Activated CD8-positive, alpha-beta memory T cell treated with anti-CD3 and anti-CD28 coated beads, Interleukin-2, amount 50 U/mL, for 24 hours (primary cell): ENCODE measurements around the gene PEX11B.

ENCODE experiments used
- DNase-seq: peaks from one replicate; pipeline ENCODE4 v3.0.0-alpha.2; 2020; ENCODE audit errors: extremely low read depth

Gene PEX11B, protein sequence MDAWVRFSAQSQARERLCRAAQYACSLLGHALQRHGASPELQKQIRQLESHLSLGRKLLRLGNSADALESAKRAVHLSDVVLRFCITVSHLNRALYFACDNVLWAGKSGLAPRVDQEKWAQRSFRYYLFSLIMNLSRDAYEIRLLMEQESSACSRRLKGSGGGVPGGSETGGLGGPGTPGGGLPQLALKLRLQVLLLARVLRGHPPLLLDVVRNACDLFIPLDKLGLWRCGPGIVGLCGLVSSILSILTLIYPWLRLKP

DNA sequence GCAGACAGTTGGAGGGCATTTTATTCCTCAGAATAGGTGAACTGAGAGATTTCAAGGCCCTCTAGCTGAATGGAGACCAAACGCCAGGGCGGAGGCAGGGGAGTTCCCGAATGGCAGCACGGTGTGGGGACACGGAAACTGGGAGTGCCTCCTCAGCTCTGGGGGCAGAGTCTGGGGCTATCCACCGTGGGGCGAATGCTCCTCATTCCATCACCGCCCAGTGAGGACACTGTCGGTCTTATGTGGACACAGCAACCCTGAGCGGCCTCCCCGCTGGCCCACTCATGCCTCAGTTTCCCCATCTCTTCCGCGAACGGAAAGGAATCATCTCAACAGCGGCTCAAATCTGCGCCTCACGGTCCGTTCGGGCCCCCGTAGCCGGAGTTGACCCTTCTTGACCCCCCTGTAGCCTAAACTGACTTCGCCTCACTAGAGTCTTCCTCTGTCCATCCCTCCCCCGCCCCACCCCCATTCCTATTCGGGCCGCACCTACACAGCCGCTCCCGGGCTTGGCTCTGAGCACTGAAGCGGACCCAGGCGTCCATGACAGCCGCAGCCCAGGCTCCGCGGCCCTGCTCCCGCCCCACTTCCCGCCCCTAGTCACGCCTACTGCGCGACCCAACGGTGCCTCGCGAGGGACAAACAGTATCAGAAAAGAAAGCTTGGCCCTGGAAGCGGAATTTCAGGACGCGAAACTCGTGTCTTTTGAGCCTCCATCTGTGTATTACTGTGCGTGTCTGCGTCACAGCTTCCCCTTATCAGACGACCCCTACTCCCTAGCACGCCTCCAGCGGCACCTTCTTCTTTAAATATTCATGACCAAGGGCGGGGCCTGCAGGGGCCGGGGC, at the start of gene PEX11B:
Gene PEX11B, minus strand, starts transcription at position 574 of the 848 bp plus-strand sequence. Its CDS starts 29 bp downstream, at position 545.
- peak; percentile 89 for DNase-seq

DNA sequence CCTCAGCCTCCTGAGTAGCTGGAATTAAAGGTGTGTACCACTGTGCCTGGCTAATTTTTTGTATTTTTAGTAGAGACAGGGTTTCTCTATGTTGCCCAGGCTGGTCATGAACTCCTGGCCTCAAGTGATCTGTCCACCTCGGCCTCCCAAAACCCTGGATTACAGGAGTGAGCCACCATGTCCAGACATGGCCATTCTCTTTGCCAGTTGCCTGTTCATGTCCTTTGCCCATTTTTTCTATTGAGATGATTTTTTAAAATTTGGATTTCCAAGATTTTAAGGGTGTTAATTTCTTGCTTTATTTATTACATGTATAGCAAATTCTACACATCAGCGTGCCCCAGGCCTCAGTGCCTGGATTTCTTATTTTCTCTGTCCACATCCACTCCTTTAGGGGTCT, 48.8 kb upstream of the PEX11B start:
- no peak for DNase-seq

DNA sequence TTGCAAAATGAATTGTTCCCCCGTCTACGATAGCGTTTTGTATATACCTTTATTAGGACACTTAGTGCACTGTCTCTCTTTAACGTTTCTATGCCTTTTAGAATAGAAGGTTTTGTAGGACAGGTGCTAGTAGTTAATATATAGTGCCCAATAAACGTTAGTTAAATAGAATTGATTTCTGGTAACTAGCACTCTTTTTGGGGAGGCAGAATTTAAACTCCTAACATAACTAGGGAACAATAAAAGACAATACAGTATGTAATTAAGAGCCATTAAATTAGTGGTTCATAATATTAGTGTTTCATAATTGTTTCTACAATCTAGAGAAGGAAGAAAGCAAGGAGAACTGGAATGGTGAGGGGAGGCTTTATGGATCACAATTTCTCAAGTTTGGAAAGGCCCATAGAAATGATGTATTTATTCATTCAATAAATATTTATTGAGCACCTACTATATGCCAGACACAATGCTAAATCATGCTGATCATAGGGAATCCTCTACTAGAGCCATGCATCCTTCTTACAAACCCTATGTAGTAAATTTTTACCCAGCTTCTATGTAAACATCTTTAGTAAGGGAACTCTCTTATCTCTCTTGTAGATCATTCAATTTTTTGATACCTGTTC, 46.7 kb upstream of the PEX11B start:
- no peak for DNase-seq

DNA sequence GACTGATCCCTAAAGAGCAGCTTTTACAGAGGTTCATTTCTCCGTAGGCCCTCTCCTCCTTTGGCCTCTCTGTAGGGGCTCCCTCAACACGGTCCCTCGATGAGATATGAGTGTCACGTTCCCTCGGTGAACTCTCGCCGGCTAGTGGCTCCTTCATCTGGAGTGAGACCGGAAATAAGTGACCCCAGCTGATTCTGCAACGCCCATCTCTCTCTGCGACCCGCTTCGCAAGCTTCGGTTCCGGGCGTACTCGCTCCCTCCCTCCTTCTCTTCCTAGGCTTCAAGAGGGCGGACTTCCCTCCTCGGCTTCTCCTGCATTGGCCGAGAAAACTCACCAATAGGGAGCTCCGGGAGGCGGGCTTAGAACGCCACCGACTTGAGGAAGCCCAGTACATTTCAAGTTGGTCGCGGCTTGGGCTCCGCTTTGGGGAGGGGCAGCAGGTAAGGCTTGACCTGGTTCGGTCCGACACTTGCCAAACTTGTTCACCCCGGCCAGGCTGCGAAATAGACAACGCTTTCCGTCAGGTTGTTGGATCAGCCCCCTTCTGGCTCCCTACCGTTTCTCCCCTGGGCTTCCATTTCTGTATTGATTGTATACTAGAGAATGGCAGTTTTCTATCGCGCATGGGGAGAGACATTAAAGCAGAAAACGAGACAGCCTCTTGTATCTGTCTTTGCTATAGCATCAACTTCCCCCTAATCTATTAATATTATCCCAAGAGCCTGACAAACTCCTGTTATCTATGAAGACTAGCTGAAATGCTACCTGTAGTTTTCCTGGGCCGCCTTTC, 46.0 kb upstream of the PEX11B start, which contains the start of the genes ANKRD34A and POLR3GL:
Gene ANKRD34A, minus strand, starts transcription at position 248 of the 791 bp plus-strand sequence. CDS start 2,816 bp downstream, outside the sequence.
Gene POLR3GL, plus strand, starts transcription at position 363 of the 791 bp plus-strand sequence. CDS start 10,176 bp downstream, outside the sequence.
- DNase-seq = peak; percentile 84

DNA sequence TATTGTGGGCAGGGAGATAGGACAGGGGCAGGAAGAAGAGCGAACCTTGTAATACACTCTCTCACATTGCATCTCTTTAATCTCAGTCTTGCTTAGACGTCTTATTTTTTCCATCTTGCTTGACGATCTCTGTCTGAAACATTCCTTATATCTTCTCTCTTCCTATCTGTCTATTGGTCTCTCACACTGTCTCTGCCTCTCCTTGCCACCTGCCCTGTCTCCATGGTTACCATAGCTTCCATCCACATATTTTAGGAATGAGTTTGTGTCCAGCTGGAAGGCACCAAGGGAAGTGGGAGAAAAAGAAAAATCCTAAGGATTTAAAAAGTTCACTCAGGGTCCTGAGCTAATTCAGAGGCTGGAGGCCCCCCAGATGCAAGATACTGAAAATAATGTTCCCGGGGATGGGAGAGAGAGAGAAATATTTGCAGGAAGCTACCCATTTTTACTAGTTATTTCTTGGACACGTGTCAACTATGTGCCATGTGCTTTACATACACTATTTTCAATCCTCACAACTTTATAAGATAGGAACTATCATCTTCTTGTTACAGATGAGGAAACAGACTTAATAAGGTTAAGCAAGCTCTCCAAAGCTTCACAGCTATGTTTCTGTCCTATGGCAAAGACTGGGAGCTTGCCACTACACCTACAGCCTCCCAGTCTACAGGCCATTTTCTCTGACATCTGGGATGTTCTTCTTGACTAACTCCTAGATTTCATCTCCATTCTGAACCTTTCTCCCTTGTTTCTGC, 44.9 kb upstream of the PEX11B start:
- no peak for DNase-seq

DNA sequence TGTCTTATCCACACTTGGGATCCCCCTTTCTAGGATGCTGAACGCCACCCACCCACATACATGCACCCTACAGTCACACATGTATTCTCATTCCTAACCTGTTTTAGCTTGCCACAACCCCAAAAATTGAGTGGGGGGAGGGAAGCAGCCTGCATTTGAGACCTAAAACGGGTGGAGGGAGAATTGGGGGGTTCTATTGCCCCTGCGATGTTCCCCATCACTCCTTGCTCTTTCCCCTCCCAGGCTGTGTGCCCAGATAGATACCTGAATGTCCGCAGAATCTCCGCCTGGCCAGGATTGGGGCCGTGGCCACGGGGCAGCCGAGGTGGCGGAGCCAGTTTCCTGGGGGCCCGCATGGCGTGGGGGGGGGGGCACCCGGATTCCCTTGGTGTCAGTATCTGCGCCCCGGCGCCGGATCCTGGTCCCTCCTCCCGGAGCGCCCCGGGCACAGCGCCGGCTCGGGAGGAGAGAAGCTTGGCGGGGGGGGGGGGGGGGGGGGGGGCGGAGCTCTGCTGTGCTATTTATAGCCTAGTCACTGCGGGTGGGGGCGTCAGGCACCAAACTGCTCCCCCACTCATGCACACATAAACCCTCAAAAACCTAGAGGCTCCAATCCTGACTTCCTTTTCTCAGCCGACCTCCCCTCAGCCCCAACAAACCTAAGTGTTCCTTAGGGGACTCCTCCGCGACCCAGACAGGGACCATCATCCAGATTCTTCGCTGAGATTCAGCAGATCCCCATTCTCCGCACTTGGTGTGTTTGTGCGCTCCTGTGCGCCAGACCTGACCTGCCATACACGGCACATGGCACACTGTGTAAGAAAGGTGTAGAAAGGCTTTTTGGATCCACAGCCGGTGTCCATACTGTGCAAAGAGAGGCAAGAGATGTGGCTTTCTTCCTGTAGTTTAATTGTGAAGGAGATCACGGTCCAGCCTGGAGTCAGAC, 43.9 kb upstream of the PEX11B start:
- peak; percentile 8 for DNase-seq

DNA sequence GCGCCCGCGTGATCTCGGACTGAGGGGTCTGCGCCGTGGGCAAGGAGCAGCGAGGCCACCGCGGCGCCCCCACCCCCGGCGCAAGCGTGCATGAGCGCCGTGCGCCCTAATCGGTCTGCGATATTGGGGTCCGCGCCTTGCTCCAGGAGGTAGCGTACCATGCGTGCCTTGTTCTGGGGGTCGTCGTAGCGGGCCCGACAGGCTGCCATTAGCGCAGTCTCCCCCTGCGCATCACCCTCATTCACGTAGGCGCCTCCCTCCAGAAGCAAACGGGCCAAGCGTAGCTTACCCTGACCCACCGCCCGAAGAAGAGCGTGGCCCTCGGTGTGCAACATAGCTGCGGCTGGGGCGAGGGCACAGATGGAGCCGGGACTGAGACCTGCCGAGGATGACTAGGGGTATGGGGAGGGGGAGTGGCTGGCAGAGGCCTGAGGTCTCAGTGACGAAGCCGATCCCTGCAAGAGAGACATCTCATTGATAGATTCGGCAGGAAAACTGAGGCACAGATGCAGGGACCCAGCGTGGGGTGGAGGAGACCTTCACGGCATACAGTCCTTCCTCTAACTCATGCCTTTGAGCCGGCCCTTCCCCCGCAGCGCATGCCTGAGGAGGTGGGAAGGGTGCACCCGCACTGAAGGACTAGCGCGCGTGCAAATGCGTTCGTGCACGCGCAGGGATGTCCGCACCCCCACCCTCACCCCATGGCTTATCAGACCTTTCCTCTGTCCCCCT, 43.1 kb upstream of the PEX11B start:
- DNase-seq = no peak

DNA sequence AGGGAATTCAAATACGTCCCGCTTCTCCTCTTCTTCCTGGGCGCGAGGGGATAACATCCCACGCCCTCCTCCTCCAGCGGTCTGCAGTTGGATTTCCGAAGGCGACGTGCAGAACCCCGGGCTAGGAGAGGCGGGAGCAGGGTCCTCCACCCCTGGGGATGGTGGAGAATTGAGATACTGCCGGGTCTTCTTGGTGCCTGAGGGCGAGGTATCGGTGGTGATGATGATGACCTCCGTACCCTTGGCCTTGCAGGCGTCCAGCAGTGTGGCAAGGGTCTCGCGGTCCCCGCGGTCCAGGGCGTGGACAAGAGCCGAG, 42.5 kb upstream of the PEX11B start:
- no peak for DNase-seq

DNA sequence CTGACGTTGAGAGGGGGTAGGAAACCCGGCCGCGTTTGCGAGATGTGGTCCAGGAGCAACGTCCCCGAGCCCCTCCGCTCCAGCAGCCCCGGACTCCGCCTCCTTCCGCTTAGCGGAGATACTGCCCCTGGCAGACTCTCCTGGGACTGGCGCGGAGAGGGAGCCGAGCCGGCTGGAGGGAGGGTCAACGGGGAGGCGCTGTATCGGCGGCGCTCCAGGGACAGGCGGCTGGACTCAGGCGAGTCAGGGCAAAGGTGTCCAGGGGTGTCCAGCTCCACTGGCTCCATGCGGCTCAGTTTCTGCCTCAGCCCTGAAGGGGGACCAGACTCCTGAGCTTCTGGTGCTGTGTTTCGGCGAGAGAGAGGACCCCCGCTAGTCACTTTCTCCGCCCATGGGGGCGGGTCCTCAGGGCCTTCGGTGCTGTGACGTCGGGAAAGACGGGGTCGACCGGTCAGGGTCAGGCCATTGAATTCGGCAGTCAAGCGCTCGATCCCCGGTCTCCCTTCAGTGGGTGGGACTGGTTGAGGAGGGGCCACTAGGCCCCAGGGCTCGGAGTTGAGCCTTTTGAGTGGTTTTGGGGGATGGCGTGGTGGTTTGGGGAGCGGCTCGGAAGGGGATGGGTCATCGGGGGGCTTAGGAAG, 42.1 kb upstream of the PEX11B start:
- DNase-seq = no peak

DNA sequence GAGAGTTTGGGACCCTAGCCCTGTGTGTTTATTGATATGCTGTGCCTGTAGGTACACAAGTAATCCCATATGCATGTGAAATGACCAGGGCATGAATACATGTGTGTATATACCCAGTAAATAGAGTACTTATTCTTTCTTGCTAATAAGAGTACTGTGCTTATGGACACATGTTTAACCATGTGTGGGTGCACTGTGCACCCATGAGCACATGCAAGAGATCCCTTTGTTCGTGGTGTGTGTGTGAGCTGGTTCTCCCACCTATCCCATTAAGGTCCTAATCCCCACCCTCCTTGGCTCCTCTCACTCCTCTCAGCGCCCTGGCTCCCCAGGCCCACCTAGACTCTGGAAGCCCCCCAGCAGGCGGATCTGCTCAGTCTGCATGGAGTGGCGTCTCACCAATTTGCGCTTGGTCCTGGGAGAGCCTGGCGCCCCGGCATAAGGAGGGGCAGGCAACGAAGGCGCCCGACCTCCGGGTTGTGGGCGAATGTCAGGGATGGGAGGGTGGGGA, 41.5 kb upstream of the PEX11B start:
- no peak for DNase-seq

DNA sequence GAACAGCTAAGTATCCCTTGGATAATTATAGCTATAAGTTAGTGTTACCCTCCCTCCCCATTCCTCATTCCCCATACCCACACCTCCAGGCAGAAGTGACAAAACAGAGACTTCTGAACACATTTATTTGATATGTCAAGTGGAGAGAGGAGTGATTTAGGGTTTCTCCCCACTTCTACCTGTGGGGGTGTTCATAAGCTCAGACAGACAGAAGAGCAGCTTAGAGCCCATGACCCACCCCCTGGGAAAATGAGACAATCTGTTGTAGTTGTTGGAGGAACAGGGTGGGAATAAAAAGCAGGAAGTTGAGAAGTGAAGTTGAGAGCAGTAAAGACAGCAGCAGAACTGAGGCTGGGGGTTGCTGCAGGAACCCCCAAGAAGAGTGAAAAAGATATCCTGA, 40.8 kb upstream of the PEX11B start:
- no peak for DNase-seq

DNA sequence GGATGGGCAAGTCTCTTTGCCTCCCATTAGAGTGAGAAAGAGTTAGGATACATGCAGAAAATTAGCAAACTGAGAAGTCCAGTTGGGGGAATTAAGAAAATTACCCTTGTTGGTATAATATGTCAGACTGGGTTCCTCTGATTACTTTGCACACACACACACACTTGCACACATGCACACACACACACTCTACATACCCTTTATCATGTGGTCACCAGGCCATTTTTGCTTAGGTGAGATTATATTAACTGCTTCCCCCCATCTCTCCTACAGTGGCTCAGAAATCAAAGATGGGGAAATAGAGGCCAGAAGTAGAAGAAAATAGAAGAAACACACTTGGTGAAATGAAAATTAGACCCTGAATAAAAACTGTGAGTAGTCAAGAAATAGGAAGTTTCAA, 40.2 kb upstream of the PEX11B start:
- DNase-seq = no peak

DNA sequence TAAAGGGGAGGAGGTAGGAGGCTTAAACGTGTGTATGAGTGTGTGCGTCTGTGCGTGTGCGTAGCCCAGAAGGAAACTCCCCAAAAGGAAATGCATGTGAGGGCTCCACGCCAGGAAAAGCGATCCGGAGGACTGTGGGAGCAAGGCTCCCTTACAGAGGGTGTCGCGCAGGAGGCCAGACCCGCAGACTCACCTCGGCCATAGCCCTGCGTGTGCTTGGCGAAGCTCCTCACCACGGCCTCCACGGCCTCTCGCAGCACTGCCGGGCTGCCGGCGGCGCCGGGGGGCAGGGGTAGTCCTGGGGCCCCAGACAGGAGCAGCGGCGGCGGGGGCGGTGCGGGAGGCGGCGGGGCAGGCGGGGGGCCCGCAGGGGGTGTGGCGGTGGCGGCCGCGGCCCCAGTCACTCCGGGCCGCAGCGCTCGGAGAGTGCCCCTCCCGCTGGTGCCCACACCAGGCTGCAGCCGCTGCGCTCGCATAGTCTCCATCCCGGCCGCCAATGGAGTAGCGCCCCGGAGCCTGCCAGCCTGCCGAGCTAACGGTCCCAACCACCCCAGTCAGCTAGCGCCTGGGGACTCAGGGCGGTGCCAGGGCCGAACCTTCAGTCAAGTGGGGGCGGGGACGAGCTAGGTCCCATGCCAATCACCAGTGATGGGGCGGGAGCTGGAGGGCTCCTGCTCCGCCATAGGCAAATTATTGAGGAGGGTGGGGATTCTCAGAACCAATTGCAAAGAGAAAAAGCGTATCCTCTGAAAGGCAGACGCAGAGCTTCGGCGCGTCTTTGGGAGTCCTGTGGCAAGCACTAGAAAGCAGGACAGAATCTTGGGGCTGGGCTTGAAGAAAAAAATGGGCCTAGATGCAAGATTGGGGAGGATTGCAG, 39.2 kb upstream of the PEX11B start, which contains the start of gene LIX1L:
Gene LIX1L, minus strand, starts transcription at position 575 of the 877 bp plus-strand sequence. Its CDS starts 90 bp downstream, at position 485.
- DNase-seq = peak; percentile 86

DNA sequence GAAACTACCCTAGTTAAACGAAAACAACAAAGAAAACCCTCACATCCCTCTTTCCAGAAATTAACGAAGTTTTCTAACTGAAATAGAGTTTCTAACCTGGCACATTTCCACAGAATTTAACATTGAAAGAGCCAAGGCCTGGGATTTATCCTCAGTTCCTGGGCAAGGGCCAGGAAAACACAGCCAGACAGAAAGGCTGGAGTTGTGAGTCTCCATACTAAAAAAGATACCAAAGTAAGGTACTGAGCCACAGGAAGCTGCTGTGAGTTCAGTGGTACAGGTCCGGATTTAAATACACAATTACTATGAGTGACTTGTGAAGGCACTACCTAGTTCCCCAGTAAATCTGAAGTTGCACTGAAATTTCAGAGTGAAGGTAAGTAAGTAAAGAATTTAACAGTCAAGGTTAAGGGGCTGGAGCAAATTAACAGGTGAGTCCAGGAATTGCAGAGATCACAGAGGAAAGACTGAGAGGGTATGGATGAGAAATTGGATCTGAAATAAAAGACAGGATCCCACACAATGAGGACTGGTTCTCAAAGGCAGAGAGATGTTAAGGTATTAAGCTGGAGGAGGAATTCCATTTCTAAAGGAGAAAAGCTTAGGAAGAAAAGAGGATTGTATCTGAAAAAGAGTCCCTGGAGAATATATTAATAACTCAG, 38.4 kb upstream of the PEX11B start:
- DNase-seq = no peak

DNA sequence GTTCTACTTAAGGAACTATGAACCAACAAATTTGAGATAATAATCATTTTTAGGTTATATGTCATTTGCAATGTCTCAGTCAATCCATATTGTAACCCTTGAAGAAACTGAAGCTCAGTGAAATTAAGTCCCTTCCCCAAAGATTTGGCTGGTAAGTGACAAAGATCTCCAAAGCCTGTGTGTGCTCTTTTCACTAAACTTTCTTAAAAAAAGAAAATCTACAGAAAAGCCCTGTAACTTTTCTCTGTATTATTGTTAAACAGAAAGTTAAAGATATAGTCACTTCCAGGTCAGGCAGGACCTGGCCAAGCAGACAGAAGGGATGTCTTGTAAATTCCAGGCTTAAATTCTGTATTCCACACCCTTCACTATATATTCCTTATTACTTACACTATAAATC, 37.8 kb upstream of the PEX11B start:
- DNase-seq = no peak

DNA sequence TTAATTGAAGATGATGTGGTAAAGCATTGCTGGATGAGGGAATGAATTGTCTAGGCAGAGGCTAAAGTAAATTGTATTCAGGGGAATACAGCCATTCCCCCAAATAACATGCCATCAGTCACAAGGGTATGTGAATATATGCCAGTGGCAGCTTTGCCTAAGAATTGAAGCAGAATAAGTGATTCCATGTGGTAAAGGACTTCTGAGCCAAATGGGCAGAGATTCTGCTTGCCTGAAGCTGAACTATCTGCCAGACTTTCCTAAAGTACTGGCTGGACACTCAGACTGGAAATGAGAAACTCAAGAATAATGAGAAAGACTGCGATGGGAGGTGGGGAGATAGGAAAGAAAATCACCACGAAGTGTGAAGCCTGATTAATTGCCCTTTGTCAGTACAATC, 36.9 kb upstream of the PEX11B start:
- no peak for DNase-seq

DNA sequence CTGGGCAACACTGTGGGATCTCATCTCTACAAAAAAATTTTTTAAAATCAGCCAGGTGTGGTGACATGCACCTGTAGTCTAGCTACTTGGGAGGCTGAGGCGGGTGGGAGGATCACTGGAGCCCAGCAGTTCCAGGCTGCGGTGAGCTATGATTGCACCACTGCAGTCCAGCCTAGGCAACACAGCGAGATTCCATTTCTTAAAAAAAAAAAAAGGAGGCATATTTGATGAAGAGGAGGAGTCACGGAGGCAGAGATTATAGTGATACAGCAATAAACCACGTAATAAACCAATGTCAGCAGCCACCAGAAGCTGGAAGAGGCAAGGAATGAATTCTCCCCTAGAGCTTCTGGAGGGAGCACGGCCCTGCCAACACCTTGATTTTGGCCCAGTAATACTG, 35.3 kb upstream of the PEX11B start:
- no peak for DNase-seq
